ENCODE measurements around the gene EYA2.

DNA sequence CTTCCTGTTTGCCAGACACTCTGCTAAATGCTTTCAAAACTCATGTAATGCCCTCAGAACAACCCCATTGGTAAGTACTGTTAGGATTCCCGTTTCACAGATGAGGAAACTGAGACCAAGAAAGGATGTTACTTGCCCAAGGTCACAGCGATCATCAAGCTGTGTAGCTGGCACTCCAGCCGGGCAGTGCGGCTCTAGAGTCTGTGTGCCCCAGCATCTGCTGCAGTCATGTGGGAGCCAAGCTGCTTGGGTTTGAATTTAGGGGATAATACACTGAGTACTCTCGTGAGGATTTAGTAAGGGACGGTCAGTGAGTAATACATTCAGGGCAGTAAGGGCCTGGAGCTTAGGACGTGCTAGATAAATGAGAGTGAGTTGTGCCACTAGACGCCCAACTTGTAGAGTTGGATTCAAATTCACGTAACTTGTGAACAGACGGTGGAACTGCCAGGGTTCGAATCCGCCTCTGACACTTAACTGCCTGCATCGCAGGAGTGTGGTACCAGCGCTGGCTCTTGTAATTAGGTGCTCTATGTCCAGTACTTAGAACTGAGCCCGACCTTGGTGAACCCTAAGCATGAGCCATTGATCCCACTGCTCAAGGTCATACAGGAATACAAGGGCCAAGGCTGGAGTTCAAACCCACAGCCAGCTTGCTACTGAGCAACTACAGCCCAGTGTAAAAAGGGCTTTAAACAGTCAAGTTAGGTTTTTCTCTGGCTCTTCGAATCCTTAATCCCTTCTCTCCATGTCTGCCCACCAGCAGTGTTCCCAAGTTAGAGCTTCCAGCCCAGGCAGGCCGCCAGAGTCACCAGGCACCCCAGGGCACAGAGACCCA, 70.2 kb downstream of the EYA2 start:
- no peak for TF ChIP-seq CTCF (IDR thresholded peaks at IDR 0.05 in 4 of 5, conservative IDR thresholded peaks at IDR 0.05 in 1 of 5)
- TF ChIP-seq POLR2A (IDR thresholded peaks at IDR 0.05), result no peak
